ENCODE results near the gene PGRMC1. TPM values are rescaled to one million over a fixed set of nuclear protein-coding genes. Genes with fewer than 3 reads are reported as not detected.
"Not testable (repeated sequence)": the region's sequence is repeated elsewhere in the genome, so short reads cannot be mapped to it uniquely, and the experiment has no call there.

PGRMC1 gene
- total RNA-seq: 10 to 100 TPM; 34.6 to 42.7 (median 36.7) TPM

GRCh38 chrX:119235872-119236622 is at the start of gene PGRMC1:
Gene PGRMC1 (plus strand): TSS chrX:119236285. CDS start chrX:119236364, 79 bp downstream.
- peak; percentile 70 for DNase-seq
- no peaks in the 10 kb centered on the region for H3K27me3 Mint-ChIP-seq (ENCODE audit: low read depth)
- H3K9me3 Mint-ChIP-seq: no peaks in the 10 kb centered on the region
- H3K4me1 Mint-ChIP-seq (ENCODE audit: low read depth): peaks cover 21% of the 10 kb centered on the region
- H3K4me3 Mint-ChIP-seq: peak within 1 kb of the TSS; percentile 87
- peak; percentile 94 to 95 for ATAC-seq
- H3K36me3 Mint-ChIP-seq (ENCODE audit: insufficient read depth): no peaks in the 10 kb centered on the region

DNA sequence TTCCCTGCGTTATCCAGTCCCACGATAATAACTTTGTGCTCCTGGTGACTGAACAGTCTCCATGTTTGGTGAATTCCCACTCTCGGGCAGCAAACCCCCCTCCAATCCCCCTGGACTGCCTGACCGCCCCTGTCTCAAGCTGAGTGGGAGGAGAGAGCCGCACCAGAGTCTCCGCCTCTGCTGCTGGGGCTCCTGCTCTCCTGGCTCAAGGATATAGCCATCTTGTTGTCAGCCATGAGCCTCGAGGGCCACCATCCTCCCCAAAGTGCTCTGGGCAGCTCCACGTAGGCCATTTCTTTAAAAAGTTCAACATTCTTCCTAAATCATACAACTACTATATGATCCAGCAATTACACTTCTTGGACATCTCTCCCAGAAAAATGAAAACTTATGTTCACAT is 49.3 kb upstream of the PGRMC1 start:
- DNase-seq: no peak
- no peaks in the 10 kb centered on the region for H3K27me3 Mint-ChIP-seq (ENCODE audit: low read depth)
- no peaks in the 10 kb centered on the region for H3K36me3 Mint-ChIP-seq (ENCODE audit: insufficient read depth)
- H3K9me3 Mint-ChIP-seq: no peaks in the 10 kb centered on the region
- H3K4me3 Mint-ChIP-seq: no peak overlapping the region
- no peaks in the 10 kb centered on the region for H3K4me1 Mint-ChIP-seq (ENCODE audit: low read depth)
- ATAC-seq: no peak

DNA sequence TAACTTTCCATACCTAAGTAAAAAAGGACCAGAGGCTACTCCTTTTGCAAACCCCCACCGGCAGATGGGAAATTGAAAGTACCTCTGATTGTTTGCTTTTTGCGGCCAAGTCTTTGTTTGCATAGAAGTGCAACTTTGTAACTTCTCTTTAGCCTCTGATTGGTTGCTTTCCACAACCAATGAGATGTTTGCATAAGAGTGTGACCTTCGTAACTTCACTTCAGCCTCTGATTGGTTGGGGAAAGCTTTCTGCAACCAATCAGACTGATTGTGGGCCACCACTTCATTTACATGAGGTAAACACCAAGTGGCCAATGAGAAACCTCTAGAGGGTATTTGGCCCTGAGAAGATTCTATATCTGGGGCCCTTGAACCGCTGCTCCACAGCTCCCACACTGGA is 48.8 kb upstream of the PGRMC1 start:
- ATAC-seq: no peak

DNA sequence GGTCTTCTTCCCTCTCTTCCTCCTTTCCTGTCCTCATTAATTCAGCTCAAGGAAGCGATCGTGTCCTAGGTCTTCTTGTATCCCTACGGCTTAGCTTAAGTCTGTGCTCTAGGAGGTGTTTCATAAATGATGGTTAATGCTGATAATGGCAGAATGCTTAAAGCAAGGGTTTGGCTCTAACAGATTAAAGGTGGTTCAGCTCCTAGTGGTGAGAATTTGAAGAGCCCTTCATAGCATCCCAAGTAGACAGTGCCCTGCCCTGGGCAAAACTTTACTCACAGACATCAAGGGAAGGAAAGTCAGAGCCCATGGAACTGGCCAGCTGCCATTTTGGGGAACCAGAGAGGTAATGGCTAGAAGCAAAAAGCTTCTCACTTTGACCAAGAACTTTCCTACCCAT is 47.0 kb upstream of the PGRMC1 start:
- DNase-seq (no peak), ATAC-seq (no peak)
- H3K36me3 Mint-ChIP-seq (ENCODE audit: insufficient read depth): no peaks in the 10 kb centered on the region
- no peaks in the 10 kb centered on the region for H3K9me3 Mint-ChIP-seq
- H3K27me3 Mint-ChIP-seq (ENCODE audit: low read depth): no peaks in the 10 kb centered on the region
- no peaks in the 10 kb centered on the region for H3K4me1 Mint-ChIP-seq (ENCODE audit: low read depth)
- no peak overlapping the region for H3K4me3 Mint-ChIP-seq

More for the DNA sequence above, 48.8 kb upstream of the PGRMC1 start:
- Mint-ChIP-seq H3K36me3 (ENCODE audit: insufficient read depth) (no peaks in the 10 kb centered on the region), H3K27me3 (ENCODE audit: low read depth) (no peaks in the 10 kb centered on the region), H3K9me3 (no peaks in the 10 kb centered on the region), H3K4me1 (ENCODE audit: low read depth) (no peaks in the 10 kb centered on the region), H3K4me3 (no peak overlapping the region)
- no peak for DNase-seq

DNA sequence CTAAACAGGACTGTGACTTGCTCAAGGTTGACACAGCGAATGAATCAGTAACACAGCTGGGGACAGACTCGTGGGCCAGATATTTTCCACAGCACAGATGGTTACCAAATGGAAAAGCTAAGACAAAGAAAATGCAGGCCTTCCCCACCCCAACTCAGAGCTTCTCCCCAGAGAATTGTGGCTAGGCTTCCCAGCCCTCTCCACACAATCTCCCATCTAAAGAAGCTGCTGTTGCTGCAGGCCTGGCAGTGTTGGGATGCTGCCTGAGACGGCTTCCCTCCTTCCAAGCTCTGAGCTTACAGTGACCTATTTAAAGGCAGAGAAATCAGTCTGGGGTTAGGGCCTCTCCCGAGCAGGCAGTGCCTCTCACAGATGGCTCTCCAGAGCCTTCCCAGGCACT is 46.5 kb upstream of the PGRMC1 start:
- H3K9me3 Mint-ChIP-seq: no peaks in the 10 kb centered on the region
- H3K36me3 Mint-ChIP-seq (ENCODE audit: insufficient read depth): no peaks in the 10 kb centered on the region
- no peak for DNase-seq
- H3K27me3 Mint-ChIP-seq (ENCODE audit: low read depth): no peaks in the 10 kb centered on the region
- H3K4me3 Mint-ChIP-seq: no peak overlapping the region
- H3K4me1 Mint-ChIP-seq (ENCODE audit: low read depth): no peaks in the 10 kb centered on the region
- no peak for ATAC-seq

DNA sequence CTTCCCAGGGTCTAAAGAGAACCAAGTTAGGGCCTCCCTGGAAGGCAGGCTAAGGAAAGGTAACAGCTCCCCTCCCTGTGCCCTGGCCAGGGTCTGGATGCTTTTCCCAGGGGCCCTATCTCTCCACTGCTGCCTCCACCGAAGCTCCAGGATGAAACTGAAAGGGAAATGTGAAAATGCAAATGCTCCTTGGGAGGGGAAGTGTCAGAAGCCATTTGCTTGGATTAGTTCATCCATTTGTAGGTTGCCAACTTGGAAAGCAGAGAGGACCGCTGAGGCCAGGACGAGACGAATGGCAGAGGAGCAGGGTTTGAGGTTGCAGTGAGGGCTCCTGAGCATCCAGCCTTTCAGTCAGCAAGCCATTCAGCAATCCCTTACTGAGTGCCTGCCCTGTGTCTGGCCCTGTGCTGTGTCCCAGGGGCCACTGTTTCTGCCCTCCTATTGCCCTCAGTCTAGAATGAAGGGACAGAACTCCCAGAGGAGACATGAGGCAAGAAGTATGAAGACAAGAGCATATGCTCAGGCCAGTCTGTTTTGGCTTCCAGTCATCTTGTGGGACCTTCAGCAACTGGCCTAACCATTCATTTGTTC is 45.9 kb upstream of the PGRMC1 start:
- DNase-seq (no peak), ATAC-seq (no peak)
- Mint-ChIP-seq H3K4me1 (ENCODE audit: low read depth) (no peaks in the 10 kb centered on the region), H3K4me3 (no peak overlapping the region), H3K27me3 (ENCODE audit: low read depth) (no peaks in the 10 kb centered on the region), H3K36me3 (ENCODE audit: insufficient read depth) (no peaks in the 10 kb centered on the region), H3K9me3 (no peaks in the 10 kb centered on the region)

GRCh38 chrX:119190831-119191230 is 45.3 kb upstream of the PGRMC1 start:
- no peak for ATAC-seq
- no peaks in the 10 kb centered on the region for H3K27me3 Mint-ChIP-seq (ENCODE audit: low read depth)
- H3K9me3 Mint-ChIP-seq: no peaks in the 10 kb centered on the region

DNA sequence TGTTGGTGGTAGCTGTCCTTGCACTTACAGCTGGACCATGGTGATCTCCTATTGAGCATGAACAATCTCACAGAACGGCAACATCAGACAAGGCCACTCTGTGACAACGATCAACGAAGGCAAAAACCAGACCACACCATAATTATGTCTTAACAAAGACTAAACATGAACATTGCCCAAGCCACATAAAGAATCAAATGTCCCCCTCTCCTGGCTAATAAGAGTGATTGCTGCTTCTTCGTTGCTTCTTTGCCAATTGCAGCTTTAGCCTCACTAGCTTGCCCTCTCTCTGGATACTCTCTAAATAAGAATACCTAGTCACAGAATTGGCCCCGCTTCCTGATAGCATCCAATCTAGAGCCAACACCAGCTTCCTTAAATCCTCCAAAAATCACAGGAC is 41.5 kb upstream of the PGRMC1 start:
- Mint-ChIP-seq H3K36me3 (ENCODE audit: insufficient read depth) (no peaks in the 10 kb centered on the region), H3K27me3 (ENCODE audit: low read depth) (no peaks in the 10 kb centered on the region), H3K9me3 (no peaks in the 10 kb centered on the region), H3K4me3 (no peak overlapping the region), H3K4me1 (ENCODE audit: low read depth) (no peaks in the 10 kb centered on the region)
- no peak for ATAC-seq
- DNase-seq: no peak

More at GRCh38 chrX:119190831-119191230, 45.3 kb upstream of the PGRMC1 start:
- no peak for DNase-seq
- H3K4me1 Mint-ChIP-seq (ENCODE audit: low read depth): no peaks in the 10 kb centered on the region
- no peak overlapping the region for H3K4me3 Mint-ChIP-seq
- no peaks in the 10 kb centered on the region for H3K36me3 Mint-ChIP-seq (ENCODE audit: insufficient read depth)

- ATAC-seq: no peak
- H3K36me3 Mint-ChIP-seq (ENCODE audit: insufficient read depth): no peaks in the 10 kb centered on the region
- no peak overlapping the region for H3K4me3 Mint-ChIP-seq
- no peaks in the 10 kb centered on the region for H3K4me1 Mint-ChIP-seq (ENCODE audit: low read depth)
- peaks cover 1% of the 10 kb centered on the region for H3K27me3 Mint-ChIP-seq (ENCODE audit: low read depth)
- H3K9me3 Mint-ChIP-seq: no peaks in the 10 kb centered on the region
- DNase-seq: no peak
These were observed 34.5 kb upstream of the PGRMC1 start for GRCh38 chrX:119201570-119201969.

- H3K27me3 Mint-ChIP-seq (ENCODE audit: low read depth): peaks cover 1% of the 10 kb centered on the region
- no peak overlapping the region for H3K4me3 Mint-ChIP-seq
- no peaks in the 10 kb centered on the region for H3K36me3 Mint-ChIP-seq (ENCODE audit: insufficient read depth)
- H3K9me3 Mint-ChIP-seq: no peaks in the 10 kb centered on the region
- DNase-seq (no peak), ATAC-seq (no peak)
- no peaks in the 10 kb centered on the region for H3K4me1 Mint-ChIP-seq (ENCODE audit: low read depth)
These were observed 29.9 kb upstream of the PGRMC1 start for GRCh38 chrX:119206203-119206602.

DNA sequence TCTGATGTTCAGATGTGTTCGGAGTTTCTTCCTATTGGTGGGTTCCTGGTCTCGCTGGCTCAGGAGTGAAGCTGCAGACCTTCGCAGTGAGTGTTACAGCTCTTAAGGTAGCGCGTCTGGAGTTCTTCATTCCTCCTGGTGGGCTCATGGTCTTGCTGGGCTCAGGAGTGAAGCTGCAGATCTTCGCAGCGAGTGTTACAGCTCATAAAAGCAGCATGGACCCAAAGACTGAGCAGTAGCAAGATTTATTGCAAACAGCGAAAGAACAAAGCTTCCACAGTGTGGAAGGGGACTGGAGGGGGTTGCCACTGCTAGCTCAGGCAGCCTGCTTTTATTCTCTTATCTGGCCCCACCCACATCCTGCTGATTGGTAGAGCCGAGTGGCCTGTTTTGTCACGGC is 28.6 kb upstream of the PGRMC1 start:
- not testable (repeated sequence) for H3K9me3 Mint-ChIP-seq; H3K4me3 Mint-ChIP-seq; H3K27me3 Mint-ChIP-seq (ENCODE audit: low read depth); H3K4me1 Mint-ChIP-seq (ENCODE audit: low read depth); H3K36me3 Mint-ChIP-seq (ENCODE audit: insufficient read depth); DNase-seq; ATAC-seq

DNA sequence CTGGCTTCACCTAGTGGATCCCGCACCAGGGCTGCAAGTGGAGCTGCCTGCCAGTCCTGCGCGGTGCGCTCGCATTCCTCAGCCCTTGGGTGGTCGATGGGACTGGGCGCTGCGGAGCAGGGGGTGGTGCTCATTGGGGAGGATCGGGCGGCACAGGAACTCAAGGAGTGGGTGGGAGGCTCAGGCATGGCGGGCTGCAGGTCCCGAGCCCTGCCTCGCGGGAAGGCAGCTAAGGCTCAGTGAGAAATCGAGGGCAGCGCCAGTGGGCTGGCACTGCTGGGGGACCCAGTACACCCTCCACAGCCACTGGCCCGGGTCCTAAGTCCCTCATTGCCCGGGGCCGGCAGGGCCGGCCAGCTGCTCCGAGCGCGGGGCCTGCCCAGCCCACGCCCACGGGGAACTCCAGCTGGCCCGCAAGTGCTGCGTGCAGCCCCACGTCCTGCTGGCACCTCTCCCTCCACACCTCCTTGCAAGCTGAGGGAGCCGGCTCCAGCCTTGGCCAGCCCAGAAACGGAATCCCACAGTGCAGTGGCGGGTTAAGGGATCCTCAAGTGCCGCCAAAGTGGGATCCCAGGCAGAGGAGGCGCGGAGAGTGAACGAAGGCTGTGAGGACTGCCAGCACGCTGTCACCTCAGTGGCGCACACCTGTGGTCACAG is 27.6 kb upstream of the PGRMC1 start:
- no peaks in the 10 kb centered on the region for H3K36me3 Mint-ChIP-seq (ENCODE audit: insufficient read depth)
- H3K4me3 Mint-ChIP-seq: no peak overlapping the region
- no peaks in the 10 kb centered on the region for H3K9me3 Mint-ChIP-seq
- no peak for DNase-seq
- H3K4me1 Mint-ChIP-seq (ENCODE audit: low read depth): no peaks in the 10 kb centered on the region
- peaks cover 4% of the 10 kb centered on the region for H3K27me3 Mint-ChIP-seq (ENCODE audit: low read depth)
- ATAC-seq: no peak

GRCh38 chrX:119210931-119211648 is 25.0 kb upstream of the PGRMC1 start:
- not testable (repeated sequence) for H3K9me3 Mint-ChIP-seq; H3K36me3 Mint-ChIP-seq (ENCODE audit: insufficient read depth); H3K4me1 Mint-ChIP-seq (ENCODE audit: low read depth); H3K27me3 Mint-ChIP-seq (ENCODE audit: low read depth); DNase-seq; H3K4me3 Mint-ChIP-seq; ATAC-seq

GRCh38 chrX:119211649-119212014 is 24.5 kb upstream of the PGRMC1 start:
- Mint-ChIP-seq H3K36me3 (ENCODE audit: insufficient read depth) (no peaks in the 10 kb centered on the region), H3K9me3 (no peaks in the 10 kb centered on the region), H3K4me3 (no peak overlapping the region), H3K4me1 (ENCODE audit: low read depth) (no peaks in the 10 kb centered on the region), H3K27me3 (ENCODE audit: low read depth) (peaks cover 3% of the 10 kb centered on the region)
- DNase-seq (no peak), ATAC-seq (no peak)

Measured in activated T-cell treated with anti-CD3 and anti-CD28 coated beads, Interleukin-2, amount 50 U/mL, for 4 hours (primary cell).